Fibroblast of peridontal ligament (primary cell): ENCODE results near the gene GNA15.

ENCODE experiments used
- DNase-seq: peaks from one replicate; pipeline ENCODE4 v3.0.0-alpha.2; 2010; ENCODE audit errors: extremely low read depth

The GNA15 gene

DNA sequence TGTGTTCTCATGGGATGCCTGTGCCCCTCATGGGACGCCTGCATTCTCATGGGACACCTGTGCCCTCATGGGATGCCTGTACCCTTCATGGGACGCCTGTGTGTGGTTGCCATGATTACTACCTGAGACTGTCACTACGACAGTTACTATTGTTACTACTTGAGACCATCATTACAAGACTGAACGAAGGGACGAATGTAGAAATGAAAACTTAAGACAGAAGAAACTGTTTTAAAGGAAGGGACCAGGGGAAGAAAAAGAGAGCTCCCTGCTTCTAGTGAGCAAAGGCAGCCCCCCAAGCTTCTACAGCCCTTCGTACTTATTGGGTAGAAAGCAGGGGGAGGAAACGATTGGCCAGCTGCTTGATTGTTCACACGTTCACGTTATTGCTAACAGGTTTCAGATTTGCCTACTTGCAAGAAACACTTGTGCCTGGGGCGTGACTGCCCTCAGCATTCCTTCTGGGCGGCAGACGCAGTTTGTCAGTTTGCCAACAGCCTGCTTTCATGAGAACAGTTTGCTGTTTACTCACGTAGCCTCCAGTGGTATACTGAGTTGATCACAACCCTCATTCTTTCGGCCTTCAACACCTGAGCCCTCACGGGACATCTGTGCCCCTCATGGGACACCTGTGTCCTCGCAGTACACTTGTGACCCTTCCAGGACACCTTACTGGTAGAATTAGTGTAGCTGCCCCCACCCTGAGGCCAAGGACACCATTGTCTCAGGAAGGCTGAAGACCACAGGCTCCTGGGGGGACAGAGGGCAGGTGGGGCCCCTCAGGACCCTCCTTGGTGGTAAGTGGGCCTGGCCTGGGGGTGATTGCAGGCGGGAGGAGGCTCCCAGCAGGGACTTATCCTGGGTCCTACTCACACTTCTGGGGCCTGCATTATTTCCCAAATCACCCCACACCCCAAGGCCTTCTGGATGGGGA, 40.2 kb downstream of the GNA15 start:
- peak; percentile 53 for DNase-seq

DNA sequence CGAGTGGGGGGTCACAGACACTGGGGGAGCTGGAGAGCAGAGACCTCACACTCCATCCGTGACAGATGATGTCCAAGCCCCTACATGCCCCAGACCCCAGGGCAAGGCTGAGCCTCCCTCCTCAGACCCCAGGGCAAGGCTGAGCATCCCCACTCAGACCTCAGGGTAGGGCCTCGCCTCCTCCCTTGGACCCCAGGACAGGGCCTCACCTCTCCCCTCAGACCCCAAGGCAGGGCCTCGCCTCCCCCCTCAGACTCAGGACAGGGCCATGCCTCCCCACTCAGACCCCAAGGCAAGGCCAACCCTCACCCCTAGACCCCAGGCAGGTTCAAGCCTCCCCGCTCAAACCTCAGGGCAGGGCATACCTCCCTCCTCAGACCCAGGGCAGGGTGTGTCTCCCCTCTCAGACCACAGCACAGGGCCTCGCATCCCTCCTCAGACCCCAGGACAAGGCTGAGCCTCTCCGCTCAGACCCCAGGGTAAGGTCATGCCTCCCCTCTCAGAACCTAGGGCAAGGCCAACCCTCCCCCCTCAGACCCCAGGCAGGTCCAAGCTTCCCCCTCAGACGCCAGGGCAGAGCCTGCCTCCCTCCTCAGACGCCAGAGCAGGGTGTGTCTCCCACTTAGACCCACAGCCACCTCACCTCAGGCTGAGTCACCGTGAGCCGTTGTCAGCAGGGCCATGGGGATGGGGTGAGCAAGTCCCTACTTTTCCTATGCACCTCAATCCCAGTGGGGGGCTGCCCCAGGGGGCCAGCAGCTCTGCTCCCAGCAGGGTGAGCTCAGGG, 41.1 kb downstream of the GNA15 start:
- DNase-seq: no peak

DNA sequence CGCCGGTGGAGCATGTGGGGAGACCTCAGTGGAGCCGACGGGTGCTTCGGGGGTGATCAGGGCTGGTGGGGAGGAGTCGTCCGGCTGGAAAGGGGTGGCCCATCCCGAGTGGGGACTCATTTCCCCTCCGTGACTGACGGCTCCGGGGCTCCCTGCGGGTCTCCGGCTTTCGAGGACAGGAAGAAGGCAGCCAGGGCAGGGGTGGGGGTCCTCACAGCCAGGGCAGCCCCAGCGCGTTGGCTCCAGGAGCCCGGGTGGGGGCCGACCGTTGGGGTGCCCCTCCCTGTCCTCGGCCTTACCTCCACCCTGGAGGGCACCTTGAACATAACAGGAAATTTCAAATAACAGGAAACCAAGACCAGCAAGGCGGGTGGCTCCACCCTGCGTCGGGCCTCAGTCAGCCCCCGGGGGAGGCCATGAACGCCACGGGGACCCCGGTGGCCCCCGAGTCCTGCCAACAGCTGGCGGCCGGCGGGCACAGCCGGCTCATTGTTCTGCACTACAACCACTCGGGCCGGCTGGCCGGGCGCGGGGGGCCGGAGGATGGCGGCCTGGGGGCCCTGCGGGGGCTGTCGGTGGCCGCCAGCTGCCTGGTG, 42.6 kb downstream of the GNA15 start, which contains the start of gene S1PR4:
TSS of gene S1PR4 (plus strand) at position 393 of the 596 bp plus-strand sequence. CDS start at position 417, 24 bp downstream.
- no peak for DNase-seq

DNA sequence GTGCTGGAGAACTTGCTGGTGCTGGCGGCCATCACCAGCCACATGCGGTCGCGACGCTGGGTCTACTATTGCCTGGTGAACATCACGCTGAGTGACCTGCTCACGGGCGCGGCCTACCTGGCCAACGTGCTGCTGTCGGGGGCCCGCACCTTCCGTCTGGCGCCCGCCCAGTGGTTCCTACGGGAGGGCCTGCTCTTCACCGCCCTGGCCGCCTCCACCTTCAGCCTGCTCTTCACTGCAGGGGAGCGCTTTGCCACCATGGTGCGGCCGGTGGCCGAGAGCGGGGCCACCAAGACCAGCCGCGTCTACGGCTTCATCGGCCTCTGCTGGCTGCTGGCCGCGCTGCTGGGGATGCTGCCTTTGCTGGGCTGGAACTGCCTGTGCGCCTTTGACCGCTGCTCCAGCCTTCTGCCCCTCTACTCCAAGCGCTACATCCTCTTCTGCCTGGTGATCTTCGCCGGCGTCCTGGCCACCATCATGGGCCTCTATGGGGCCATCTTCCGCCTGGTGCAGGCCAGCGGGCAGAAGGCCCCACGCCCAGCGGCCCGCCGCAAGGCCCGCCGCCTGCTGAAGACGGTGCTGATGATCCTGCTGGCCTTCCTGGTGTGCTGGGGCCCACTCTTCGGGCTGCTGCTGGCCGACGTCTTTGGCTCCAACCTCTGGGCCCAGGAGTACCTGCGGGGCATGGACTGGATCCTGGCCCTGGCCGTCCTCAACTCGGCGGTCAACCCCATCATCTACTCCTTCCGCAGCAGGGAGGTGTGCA, 43.3 kb downstream of the GNA15 start:
- DNase-seq: no peak

DNA sequence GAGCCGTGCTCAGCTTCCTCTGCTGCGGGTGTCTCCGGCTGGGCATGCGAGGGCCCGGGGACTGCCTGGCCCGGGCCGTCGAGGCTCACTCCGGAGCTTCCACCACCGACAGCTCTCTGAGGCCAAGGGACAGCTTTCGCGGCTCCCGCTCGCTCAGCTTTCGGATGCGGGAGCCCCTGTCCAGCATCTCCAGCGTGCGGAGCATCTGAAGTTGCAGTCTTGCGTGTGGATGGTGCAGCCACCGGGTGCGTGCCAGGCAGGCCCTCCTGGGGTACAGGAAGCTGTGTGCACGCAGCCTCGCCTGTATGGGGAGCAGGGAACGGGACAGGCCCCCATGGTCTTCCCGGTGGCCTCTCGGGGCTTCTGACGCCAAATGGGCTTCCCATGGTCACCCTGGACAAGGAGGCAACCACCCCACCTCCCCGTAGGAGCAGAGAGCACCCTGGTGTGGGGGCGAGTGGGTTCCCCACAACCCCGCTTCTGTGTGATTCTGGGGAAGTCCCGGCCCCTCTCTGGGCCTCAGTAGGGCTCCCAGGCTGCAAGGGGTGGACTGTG, 44.0 kb downstream of the GNA15 start:
- no peak for DNase-seq

DNA sequence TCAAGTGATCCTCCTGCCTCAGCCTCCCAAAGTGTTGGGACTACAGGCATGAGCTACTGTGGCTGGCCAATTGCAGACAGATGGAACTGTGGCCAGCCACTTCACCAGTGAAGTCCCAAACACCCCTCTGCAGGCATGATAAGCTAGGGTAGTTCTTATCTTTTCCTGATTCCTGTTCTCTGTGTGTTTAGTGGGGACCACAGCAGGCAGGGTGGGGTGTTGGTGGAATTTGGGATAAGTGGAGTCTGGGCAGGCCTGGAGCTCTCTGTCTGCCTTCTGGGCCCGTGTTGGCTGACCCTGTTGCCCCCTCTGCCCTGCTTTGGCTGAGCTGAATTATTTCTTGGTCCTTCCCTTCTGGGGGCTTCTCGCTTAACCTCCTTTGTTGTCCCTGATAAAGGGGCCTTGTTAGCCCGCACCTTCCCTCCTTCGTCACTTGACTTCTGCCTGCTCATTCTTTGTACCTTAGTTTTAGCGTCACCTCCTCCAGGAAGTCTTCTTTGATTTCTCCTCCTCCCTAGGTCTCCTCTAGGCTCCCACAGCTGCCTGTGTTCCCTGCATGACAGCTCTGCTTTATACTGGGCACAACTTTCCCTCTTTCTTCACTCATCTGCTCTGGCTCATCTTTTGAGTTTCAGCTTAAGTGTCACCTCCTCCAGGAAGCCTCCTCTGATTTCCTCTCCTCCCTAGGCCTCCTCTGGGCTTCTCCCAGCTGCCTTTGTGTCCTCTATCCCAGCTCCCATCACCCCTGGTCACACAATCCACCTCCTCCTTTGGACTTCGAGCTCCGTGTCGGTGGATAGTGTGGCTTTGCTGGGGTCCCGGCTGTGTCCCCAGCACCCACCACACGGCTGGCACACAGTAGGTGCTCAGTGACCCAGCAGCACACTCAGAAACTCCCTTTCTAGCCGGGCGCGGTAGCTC, 48.1 kb downstream of the GNA15 start:
- no peak for DNase-seq

DNA sequence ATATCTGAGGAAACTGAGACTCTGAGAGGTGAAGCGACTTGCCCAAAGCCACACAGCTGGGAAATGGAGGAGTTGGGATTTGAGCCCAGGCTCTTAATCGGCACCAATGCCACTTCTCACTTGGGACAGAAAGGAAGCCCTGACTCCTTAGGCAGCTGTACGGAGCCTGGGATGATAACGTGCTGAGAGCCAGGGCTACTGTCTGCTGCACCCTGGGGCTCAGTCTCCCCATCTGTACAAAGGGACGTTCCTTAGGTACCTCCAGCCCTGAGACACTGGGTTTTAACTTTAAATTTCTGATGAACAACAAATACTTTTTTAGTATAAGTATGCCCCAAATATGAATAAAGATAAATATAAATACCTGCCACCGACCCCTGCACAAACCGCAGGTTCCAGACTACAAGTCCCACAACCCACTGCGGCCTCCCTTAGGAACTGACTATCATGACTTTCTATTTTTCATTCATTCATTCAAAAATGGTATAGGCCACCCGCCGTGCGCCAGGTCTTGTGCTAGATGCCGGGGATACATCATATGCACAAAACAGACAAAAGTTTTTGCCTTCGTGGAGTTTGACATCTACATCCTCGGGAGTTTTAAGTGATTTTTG, 49.1 kb downstream of the GNA15 start:
- no peak for DNase-seq

DNA sequence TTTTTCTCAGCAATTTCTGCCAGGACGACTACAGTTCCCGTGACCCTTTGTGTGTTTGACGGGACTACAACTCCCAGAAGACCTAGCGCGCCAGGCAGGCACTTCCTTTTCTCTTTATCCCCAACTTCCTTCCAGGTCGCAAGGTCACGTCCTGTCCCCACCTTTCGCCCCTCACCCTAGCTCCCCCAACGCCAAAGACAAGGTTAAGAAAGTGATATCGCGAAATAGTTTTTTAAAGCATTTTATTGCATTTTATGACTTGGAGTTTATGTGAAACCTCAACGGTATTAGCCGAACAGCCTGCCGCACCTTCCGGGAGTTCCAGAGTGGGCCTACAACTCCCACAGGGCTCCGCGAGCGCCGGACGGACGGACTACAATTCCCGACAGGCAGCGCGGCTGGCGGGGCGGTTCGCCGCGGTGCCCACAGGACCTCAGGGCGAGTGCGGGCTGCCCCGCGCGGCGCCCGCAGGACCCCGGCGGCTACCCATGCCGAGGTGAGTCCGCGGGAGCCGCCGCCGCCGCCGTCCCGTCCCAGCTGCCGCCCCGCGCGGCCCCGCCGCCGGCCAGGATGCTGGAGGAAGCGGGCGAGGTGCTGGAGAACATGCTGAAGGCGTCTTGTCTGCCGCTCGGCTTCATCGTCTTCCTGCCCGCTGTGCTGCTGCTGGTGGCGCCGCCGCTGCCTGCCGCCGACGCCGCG, 49.8 kb downstream of the GNA15 start, which contains the start of gene NCLN:
TSS of gene NCLN (plus strand) at position 470 of the 699 bp plus-strand sequence. CDS start at position 571, 101 bp downstream.
- peak; percentile 96 for DNase-seq

DNA sequence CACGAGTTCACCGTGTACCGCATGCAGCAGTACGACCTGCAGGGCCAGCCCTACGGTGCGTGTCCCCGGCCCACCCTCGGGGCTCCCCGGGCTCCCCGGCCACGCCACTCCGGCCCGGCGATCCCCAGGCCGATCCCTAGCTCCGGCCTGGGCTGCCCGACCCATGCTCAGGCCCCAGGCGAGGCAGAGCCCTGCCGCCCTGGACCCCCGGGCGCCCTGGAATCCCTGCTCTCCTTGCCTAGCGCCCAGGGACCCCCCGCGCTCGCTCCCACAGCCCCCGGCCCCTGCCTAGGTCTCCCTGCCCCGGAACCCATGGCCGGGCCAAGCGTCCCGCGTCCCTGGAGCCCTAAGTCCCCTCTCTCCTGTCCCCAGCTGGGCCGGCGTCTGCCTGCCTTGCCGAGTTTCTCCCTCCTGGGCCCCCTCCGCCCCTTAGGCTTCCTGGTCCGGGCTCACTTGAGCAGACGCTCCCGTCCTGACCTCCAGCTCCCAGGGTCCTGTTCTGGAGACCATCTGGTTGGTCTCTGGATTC, 50.4 kb downstream of the GNA15 start:
- no peak for DNase-seq

DNA sequence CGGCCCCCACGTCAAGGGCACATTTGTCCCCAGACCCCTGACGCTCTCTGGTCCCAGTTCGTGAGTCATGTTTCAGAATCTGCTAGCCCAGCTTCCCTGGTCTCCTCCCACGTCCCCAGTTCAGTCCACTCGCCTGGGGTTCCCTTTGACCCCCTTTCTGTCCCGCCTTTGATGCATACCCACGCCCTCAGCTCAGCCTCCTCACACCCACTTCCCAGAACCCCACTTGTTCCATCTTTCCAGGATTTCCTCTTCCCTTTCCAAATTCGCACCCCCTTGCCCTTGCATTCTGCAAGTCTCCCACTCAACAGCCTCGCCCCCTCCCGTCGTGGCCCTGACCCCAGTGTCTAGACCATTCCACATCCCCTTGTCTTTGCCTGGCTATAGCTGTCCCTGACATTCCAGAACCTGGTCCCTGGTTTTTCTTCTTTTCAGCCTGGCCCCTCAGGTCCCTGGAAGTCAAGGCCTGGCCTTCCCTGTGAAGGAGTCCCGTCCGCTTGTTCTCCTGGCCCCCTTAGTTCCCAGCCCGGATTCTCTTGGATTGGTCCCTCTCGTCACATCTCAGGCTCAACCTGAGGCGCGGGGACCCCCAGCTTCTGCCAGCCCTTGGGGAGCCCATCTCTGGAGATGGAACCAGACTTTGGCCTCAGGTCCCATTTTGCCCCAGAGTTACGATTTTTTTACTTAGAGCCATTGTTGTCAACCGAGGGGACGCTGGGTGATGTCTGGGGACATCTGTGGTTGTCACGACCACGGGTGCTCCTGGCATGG, 51.2 kb downstream of the GNA15 start:
- DNase-seq: no peak

DNA sequence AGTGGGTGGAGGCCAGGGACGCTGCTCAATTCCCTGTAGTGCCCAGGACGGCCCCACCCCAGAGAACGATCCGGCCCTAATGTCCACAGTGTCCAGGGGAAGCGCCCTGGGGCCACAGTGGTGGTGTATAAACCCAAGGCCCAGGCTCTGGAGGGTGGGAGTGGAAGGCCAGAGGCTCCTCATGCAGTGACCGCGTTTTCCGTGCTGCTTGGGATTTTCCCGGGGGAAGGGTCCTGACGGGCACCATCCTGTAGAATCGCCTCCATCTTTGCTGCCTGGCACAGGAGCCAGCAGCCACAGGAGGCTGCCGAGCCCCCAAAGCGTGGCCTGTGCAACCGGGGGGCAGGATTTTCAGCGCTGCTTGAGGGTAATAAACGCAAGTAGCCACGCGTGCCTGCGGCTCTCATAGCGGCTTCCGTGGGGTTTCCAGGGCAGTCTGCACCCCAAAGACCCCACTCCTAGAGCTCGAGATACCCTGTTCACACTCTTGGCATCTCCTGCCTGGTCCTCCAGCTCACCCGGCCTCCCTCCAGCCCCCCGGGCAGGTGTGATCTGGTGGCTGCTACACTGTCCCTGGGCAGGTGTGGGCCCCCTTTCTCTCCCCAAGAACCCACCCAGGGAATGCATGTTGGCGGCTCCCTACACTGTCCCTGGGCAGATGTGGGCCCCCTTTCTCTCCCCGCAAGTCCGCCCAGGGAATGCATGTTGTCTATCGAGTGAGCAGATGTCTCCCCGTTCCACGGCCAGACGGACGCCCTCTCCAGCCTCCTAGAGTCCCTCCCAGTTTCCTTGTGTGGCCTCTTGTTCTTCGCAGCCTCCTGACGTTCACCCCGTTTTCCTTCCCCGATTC, 52.1 kb downstream of the GNA15 start:
- DNase-seq: no peak

DNA sequence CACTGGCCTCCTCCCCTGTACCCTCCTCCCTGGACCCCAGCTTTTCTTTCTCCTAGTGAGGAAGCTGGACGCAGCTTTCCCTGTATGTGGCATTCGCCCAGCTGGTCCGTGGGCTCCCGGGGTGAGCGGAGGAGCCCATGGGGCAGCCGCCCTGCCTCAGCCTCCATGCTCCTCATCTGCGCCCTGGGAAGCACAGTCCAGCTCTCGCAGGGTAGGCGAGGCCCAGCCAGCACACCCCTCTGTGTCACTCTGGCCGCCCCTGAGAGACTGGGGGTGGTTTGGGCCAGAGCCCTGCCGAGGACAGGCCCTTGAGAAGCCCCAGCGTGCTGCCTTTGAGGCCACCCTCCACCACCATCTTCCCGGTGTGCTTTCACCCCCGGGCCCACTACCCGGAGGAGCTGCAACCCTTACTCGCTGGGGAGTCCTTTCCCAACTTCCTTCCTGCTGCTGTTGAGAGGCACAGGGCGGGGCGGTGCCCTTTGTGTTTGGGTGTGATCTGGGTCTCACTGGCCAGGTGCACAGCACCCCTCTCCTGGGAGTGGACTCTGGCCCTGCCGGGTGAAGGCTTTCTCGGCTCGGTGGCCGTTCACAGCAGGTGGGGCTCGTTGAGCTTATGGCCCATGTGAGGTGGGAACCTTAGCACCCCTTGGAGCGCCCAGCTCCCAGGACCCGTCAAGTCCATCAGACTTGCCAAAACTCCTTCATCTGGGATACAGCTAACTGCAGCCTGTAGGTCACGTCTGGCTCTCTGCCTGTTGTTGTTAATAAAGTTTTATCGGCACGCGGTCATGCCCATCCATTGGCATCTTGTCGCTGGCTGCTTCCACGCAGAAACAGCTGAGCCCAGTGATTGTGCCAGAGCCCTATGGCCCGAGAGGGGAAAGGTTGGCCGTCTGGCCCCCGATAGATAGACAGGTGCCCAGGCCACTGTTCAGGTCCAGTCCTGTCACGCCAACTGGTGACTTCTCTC, 53.1 kb downstream of the GNA15 start:
- DNase-seq: no peak

DNA sequence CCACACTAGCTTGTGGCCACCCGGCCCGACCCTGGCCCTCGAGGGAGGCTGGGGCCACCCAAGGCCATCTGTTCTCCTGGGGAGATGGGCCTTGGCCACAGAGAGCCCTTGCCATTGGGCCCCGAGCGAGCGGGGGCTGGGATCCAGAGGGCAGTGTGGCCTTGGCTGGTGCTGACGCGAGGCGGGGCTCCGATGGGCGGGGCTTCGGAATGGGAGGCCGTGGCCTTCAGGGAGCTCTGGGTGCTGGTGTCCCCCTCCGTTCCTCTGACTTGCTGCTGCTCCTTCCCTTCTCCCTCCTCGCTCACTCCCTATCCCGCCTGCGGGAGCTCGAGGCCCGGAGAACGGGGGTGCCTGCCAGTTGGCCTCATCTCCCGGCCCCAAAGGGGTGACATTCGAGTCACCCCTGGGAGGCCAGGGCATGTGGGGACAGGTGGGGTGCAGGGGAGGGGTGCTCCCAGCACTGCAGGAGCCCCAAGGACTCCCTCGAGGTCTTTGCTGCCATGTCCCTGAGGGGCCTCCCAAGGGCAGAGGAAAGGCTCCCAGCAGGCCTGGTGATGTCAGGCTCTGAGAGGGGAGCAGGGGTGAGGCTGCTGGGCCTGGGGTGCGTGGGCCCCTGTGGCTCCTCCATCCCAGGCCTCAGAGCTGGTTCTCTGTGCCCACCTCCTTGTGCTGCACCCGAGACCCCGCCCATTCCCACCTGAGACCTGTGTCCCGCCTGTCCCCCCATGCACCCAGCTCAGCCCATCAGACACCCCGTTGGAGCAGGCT, 54.1 kb downstream of the GNA15 start:
- no peak for DNase-seq

DNA sequence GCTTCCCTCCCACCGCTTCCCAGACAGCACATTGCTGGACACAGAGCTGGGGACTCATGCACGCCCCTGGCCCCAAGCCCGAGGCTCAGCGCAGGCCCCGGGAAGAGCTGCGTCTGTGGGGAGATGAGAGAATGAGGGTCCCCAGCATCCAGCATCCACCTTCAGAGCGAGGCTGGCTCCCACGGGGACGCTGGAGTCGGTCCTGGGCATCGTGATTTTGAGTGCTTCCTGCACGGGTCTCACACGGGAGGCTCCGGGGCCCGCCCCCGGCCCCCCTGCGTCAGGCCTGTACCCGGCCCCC, 54.6 kb downstream of the GNA15 start:
- DNase-seq: no peak
